Testis (tissue), 3 donors: ENCODE data around the gene TAP1. TPM values are rescaled to one million over a fixed set of nuclear protein-coding genes. Genes with fewer than 3 reads are reported as not detected.

Experiments
- DNase-seq: peaks from one replicate; pipeline ENCODE4 v3.0.0-alpha.2; 2019
- H3K27ac ChIP-seq, 2 donors: fragments of 200-600 bp; sonication (generic); one replicate each; pipeline ENCODE4 v1.5.1; 2019
- H3K27me3 ChIP-seq: fragments of 200-600 bp; sonication (generic); one replicate; pipeline ENCODE4 v1.5.1; 2019
- H3K36me3 ChIP-seq: fragments of 200-600 bp; sonication (generic); one replicate; pipeline ENCODE4 v1.5.1; 2017; ENCODE audit warnings: low read depth; ENCODE audit errors: missing control alignments
- H3K4me1 ChIP-seq: fragments of 200-600 bp; sonication (generic); one replicate; pipeline ENCODE4 v1.5.1; 2019
- H3K4me3 ChIP-seq, 2 donors: fragments of 200-600 bp; sonication (generic); one replicate each; pipeline ENCODE4 v1.5.1; 2017 to 2019
- H3K9me3 ChIP-seq: fragments of 200-600 bp; sonication (generic); one replicate; pipeline ENCODE4 v1.5.1; 2017
- POLR2A ChIP-seq: fragments of 450-650 bp; IDR thresholded peaks from one replicate; pipeline ENCODE4 v1.6.1; 2017; ENCODE audit warnings: antibody characterized with exemption, mild to moderate bottlenecking, moderate library complexity
- WGBS, 2 donors: methylation state at CpG; one replicate each; pipeline ENCODE4 v1.1.5; 2018; 5-methylcytosine and 5-hydroxymethylcytosine counted together
- intact Hi-C: fragments of 100-400 bp; cut with DNase I; formaldehyde crosslinking; loops from one replicate; pipeline ENCODE4 v1.15.1; 2023; ENCODE audit warnings: low total_unique reads
- polyA plus RNA-seq: library from polyadenylated mRNA; stranded (reverse); fragments of 350-450 nt; fragmentation: Illumina TruSeq; extraction: RNeasy Lipid Tissue Mini Kit (QIAGEN cat#74804); gene quantifications from one replicate; pipeline ENCODE4 v1.2.3, GENCODE V29; 2014; ENCODE audit warnings: low read depth, low replicate concordance; ENCODE audit not compliant: insufficient read depth
- total RNA-seq, 2 donors: library from RNA; depleted of rRNA; stranded (reverse); fragments of >200 nt; gene quantifications; one replicate each; pipeline ENCODE4 v1.2.3, GENCODE V29; 2016
- TF ChIP-seq, protein P1 (sequence below), 3 experiments: fragments of 450-650 bp in 2 of 3; fragments of 200-600 bp in 1 of 3; sonication (generic) in 1 of 3; IDR thresholded peaks; one replicate each; pipeline ENCODE4 v1.5.1; 2016 to 2019; ENCODE audit warnings: antibody characterized with exemption in 3 of 3, mild to moderate bottlenecking in 2 of 3, moderate library complexity in 1 of 3

TAP1 gene
- total and polyA plus RNA-seq, 3 donors from 2014 or later: 45.6 to 58.8 (median 57.4) TPM

DNA sequence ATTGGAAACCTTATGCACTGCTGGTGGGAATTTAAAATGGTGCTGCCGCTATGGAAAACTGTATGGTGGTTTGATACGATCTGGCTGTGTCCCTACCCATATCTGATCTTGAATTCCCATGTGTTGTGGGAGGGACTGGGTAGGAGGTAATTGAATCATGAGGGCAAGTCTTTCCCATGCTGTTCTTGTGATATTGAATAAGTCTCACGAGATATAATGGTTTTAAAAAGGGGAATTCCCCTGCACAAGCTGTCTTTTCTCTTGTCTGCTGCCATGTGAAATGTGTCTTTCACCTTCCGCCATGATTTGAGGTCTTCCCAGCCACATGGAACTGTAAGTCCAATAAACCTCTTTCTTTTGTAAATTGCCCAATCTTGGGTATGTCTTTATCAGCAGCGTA is 19.8 kb downstream of the TAP1 start:
- no peak for DNase-seq
- no peak overlapping the region for H3K27ac ChIP-seq
- no peaks in the 10 kb centered on the region for H3K9me3 ChIP-seq
- no peak for TF ChIP-seq POLR2A
- TF ChIP-seq, protein P1, sequence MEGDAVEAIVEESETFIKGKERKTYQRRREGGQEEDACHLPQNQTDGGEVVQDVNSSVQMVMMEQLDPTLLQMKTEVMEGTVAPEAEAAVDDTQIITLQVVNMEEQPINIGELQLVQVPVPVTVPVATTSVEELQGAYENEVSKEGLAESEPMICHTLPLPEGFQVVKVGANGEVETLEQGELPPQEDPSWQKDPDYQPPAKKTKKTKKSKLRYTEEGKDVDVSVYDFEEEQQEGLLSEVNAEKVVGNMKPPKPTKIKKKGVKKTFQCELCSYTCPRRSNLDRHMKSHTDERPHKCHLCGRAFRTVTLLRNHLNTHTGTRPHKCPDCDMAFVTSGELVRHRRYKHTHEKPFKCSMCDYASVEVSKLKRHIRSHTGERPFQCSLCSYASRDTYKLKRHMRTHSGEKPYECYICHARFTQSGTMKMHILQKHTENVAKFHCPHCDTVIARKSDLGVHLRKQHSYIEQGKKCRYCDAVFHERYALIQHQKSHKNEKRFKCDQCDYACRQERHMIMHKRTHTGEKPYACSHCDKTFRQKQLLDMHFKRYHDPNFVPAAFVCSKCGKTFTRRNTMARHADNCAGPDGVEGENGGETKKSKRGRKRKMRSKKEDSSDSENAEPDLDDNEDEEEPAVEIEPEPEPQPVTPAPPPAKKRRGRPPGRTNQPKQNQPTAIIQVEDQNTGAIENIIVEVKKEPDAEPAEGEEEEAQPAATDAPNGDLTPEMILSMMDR (IDR thresholded peaks at IDR 0.05): no peak
- no peaks in the 10 kb centered on the region for H3K27me3 ChIP-seq
- 85 to 87% methylated on average over 5 of the region's 5 CpGs for WGBS, 2 donors
- no peaks in the 10 kb centered on the region for H3K36me3 ChIP-seq
- no peak overlapping the region for H3K4me3 ChIP-seq
- peaks cover 4% of the 10 kb centered on the region for H3K4me1 ChIP-seq
- intact Hi-C loops: no loop called here

DNA sequence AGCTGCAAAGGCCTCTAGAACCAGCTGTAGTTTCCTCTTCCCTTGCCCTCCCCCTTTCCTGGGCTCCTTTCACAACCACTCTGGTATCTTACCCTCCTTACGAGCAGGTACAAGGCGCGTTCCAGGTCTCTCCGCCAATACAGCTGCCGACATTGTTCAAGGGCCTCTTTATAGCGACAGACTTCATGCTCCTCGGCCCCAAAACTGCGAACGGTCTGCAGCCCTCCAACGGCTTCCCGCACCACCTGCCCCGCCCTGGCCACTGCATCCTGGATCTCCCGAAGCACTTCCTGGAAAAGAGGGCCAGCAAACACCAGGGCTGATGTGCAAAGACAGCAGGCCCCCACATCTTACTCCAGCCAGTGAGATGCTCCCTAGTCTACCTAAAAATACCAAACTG is 21.0 kb downstream of the TAP1 start:
- H3K36me3 ChIP-seq: no peaks in the 10 kb centered on the region
- no peaks in the 10 kb centered on the region for H3K27me3 ChIP-seq
- 85 to 90% methylated on average over 12 to 13 of the region's 13 CpGs for WGBS, 2 donors
- H3K27ac ChIP-seq: no peak overlapping the region
- H3K4me1 ChIP-seq: peaks cover under 1% of the 10 kb centered on the region
- no peak for TF ChIP-seq POLR2A
- TF ChIP-seq, protein P1 (IDR thresholded peaks at IDR 0.05): no peak
- intact Hi-C loops: no loop called here
- no peak overlapping the region for H3K4me3 ChIP-seq
- no peak for DNase-seq
- no peaks in the 10 kb centered on the region for H3K9me3 ChIP-seq

DNA sequence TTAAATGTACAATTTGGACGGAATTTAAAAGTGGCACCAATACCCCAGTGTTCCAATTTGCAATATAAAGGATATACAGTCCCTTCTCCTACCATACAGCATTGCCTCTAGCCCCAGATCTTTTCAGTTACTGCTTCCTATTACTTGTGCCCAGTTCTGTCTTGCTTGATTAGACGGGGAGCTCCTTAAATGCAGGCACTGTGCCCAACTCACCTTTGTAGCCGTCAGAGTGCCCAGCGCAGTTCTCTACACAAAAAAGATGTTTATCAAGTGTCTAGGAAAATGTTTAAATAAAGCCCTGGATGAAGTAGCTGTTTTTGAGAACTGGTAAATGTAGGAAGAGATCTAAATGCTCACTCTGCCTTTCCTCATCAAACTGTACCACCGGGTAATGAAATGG is 22.6 kb downstream of the TAP1 start:
- no peak for TF ChIP-seq POLR2A
- TF ChIP-seq, protein P1 (IDR thresholded peaks at IDR 0.05): no peak
- no peak for DNase-seq
- 74 to 93% methylated on average over 5 of the region's 5 CpGs for WGBS, 2 donors
- H3K9me3 ChIP-seq: no peaks in the 10 kb centered on the region
- intact Hi-C loops: no loop called here
- no peaks in the 10 kb centered on the region for H3K36me3 ChIP-seq
- H3K27me3 ChIP-seq: no peaks in the 10 kb centered on the region
- H3K4me1 ChIP-seq: no peaks in the 10 kb centered on the region
- H3K4me3 ChIP-seq: no peak overlapping the region
- H3K27ac ChIP-seq: no peak overlapping the region

DNA sequence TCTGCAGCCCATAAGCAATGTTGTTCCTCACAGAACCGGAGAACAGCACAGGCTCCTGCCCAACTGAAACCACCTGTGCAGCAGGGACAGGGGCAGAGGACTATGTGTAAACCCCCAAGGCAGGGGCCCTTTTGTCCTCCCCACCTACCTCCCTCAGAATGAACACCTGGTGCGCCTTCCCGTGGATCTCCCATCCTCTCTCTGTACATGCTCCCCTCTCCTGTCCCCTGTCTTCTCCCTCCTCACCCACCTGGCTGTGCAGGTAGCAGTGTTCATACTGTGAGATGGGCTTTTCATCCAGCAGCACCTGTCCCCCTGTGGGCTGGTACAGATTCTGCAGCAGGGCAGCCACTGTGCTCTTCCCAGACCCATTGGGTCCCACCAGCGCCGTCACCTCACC is 23.5 kb downstream of the TAP1 start:
- intact Hi-C loops: no loop called here
- WGBS, 2 donors: 91% methylated on average over 4 to 5 of the region's 5 CpGs
- H3K27ac ChIP-seq: no peak overlapping the region
- no peak for DNase-seq
- no peak overlapping the region for H3K4me3 ChIP-seq
- no peaks in the 10 kb centered on the region for H3K36me3 ChIP-seq
- TF ChIP-seq, protein P1 (IDR thresholded peaks at IDR 0.05): no peak
- no peak for TF ChIP-seq POLR2A
- H3K4me1 ChIP-seq: no peaks in the 10 kb centered on the region
- no peaks in the 10 kb centered on the region for H3K9me3 ChIP-seq
- H3K27me3 ChIP-seq: no peaks in the 10 kb centered on the region

DNA sequence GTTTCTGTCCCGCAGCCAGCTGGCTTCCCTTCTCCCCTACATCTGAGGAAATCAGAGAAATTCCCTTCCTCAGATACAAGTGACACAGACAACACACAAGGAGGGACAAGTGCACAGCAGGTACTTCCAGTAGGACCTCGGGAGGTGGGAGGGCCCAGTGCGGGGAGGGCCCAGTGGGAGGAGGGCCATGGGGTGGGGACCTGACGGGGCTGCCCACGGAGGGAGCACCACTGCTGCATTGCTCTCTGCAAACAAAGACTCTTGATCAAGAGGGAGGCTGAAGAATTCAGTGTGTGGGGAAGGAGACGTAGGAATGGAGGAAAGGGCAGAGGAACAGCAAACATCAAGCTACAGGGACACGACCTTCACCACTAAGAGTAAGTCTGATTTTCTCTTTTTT is 24.0 kb downstream of the TAP1 start:
- H3K4me3 ChIP-seq: no peak overlapping the region
- no peaks in the 10 kb centered on the region for H3K27me3 ChIP-seq
- intact Hi-C loops: no loop called here
- TF ChIP-seq POLR2A: no peak
- TF ChIP-seq, protein P1 (IDR thresholded peaks at IDR 0.05): no peak
- H3K9me3 ChIP-seq: no peaks in the 10 kb centered on the region
- DNase-seq: no peak
- H3K4me1 ChIP-seq: no peaks in the 10 kb centered on the region
- no peaks in the 10 kb centered on the region for H3K36me3 ChIP-seq
- 75% methylated on average over 6 to 7 of the region's 7 CpGs for WGBS, 2 donors
- H3K27ac ChIP-seq: no peak overlapping the region
